ENCODE measurements around the gene RAPGEF2. TPM values are rescaled to one million over a fixed set of nuclear protein-coding genes. Genes with fewer than 3 reads are reported as not detected.

Gene RAPGEF2
- total and polyA plus RNA-seq, 9 of the 15 experiments (the other 6 are each of a cell fraction or from before 2014, with no cell fraction given), result 3.1 to 32.6 (median 23.1) TPM

DNA sequence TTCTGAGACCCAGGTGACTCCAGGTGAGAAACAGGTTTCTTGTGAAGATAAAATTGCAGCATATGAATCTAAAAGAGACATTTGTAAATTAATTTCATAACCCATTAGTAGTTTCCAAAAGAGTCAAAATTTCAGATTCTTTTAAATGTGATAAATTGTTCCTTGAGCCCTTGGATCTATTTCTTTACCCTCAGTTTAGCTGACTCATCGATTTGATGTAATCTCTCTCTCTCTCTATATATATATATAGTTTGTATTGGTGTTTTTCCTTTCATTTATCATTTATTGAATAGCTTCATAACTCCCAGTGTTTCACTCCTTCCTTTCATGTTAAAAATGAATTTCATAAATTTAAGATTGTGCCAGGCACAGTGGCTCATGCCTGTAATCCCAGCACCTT is 96.9 kb downstream of the RAPGEF2 start (continued):
- TF ChIP-seq NFE2 (IDR thresholded peaks at IDR 0.05; ENCODE audit: low read depth) (peak; percentile 28; the same call in 1 of the 2 replicates), MAFK (IDR thresholded peaks at IDR 0.05; ENCODE audit: low read length) (peak; percentile 99), HNRNPUL1 (IDR thresholded peaks at IDR 0.05; ENCODE audit: low read length) (no peak), MAFF (IDR thresholded peaks at IDR 0.05; ENCODE audit: low read length) (peak; percentile 98), C11orf30 (IDR thresholded peaks at IDR 0.05; ENCODE audit: low read depth) (peak; percentile 97)

DNA sequence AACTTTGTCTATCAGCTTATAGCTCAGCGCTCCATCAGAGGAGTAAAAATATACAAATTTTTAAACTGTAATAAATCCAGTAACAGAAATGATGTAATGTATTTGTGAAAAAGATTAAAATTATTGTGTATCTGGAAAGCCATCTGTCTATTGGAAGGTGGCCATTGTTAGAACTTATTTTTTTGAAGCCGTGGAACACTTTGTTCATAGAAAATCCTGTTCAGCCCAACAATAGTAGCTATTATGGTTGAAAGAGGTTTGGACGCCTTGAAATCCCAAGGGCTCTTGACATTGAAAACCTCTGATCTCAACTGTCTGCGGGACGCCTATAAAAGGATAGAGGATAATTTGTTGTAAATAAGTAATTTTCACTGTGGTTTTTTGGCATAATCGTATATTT is 98.3 kb downstream of the RAPGEF2 start:
- Histone ChIP-seq H4K20me1 (replicated peaks; ENCODE audit: control insufficient read depth, insufficient read depth, low read length) (no peaks in the 10 kb centered on the region), H3K27me3 (ENCODE audit: control insufficient read depth in 2 of 2, insufficient read depth in 2 of 2, low read length in 2 of 2) (no peaks in the 10 kb centered on the region), H2AFZ (ENCODE audit: low read depth, low read length) (no peak overlapping the region), H3K9me1 (ENCODE audit: control insufficient read depth, insufficient read depth, low read length) (no peaks in the 10 kb centered on the region), H3K9me3 (replicated peaks; ENCODE audit: control insufficient read depth, insufficient read depth, low read depth, low read length) (no peaks in the 10 kb centered on the region), H3K79me2 (ENCODE audit: control insufficient read depth, insufficient read depth, low read length) (peaks cover 2% of the 10 kb centered on the region; the same call in 2 of the 3 replicates), H3K9ac (ENCODE audit: insufficient read depth in 1 of 2, low read depth in 2 of 2, low read length in 2 of 2) (no peak overlapping the region), H3K4me1 (replicated peaks in 1 of 2; ENCODE audit: control insufficient read depth in 2 of 2, insufficient read depth in 2 of 2, low read length in 2 of 2) (peaks cover 0 to 4% of the 10 kb centered on the region in 2 experiments; a peak in 2 of 5 replicates), H3K4me2 (ENCODE audit: insufficient read depth, low read length) (no peak overlapping the region), H3K27ac (ENCODE audit: extremely low read depth, low read depth, low read length) (no peak overlapping the region), H3K4me3 (no peak overlapping the region), H3K36me3 (ENCODE audit: control insufficient read depth, insufficient read depth, low read length) (peaks cover 2% of the 10 kb centered on the region; the same call in 1 of the 3 replicates)
- WGBS (ENCODE audit: insufficient coverage, low coverage, missing lambda C conversion rate), result 87% methylated on average over 6 of the region's 6 CpGs
- no peak for ATAC-seq
- TF ChIP-seq, protein P1, sequence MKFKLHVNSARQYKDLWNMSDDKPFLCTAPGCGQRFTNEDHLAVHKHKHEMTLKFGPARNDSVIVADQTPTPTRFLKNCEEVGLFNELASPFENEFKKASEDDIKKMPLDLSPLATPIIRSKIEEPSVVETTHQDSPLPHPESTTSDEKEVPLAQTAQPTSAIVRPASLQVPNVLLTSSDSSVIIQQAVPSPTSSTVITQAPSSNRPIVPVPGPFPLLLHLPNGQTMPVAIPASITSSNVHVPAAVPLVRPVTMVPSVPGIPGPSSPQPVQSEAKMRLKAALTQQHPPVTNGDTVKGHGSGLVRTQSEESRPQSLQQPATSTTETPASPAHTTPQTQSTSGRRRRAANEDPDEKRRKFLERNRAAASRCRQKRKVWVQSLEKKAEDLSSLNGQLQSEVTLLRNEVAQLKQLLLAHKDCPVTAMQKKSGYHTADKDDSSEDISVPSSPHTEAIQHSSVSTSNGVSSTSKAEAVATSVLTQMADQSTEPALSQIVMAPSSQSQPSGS (CRISPR knock-in tag; IDR thresholded peaks at IDR 0.05), result no peak
- no peak for TF ChIP-seq MXI1 (IDR thresholded peaks at IDR 0.05; ENCODE audit: low read depth, low read length)
- TF ChIP-seq POLR2H (tag; IDR thresholded peaks at IDR 0.05; ENCODE audit: low read depth), result no peak
- TF ChIP-seq MYC (IDR thresholded peaks at IDR 0.05; ENCODE audit: low read depth, low read length), result no peak
- TF ChIP-seq MYC (CRISPR knock-in tag; IDR thresholded peaks at IDR 0.05; ENCODE audit: borderline replicate concordance, low read depth), result no peak
- TF ChIP-seq, protein P2, sequence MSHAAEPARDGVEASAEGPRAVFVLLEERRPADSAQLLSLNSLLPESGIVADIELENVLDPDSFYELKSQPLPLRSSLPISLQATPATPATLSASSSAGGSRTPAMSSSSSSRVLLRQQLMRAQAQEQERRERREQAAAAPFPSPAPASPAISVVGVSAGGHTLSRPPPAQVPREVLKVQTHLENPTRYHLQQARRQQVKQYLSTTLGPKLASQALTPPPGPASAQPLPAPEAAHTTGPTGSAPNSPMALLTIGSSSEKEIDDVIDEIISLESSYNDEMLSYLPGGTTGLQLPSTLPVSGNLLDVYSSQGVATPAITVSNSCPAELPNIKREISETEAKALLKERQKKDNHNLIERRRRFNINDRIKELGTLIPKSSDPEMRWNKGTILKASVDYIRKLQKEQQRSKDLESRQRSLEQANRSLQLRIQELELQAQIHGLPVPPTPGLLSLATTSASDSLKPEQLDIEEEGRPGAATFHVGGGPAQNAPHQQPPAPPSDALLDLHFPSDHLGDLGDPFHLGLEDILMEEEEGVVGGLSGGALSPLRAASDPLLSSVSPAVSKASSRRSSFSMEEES (CRISPR knock-in tag; IDR thresholded peaks at IDR 0.05), result no peak
- TF ChIP-seq SAFB (IDR thresholded peaks at IDR 0.05; ENCODE audit: borderline replicate concordance, low read depth, low read length), result no peak
- TF ChIP-seq CSDE1 (IDR thresholded peaks at IDR 0.05), result no peak
- no peak for TF ChIP-seq BCOR (IDR thresholded peaks at IDR 0.05)
- no peak for TF ChIP-seq GABPB1 (CRISPR knock-in tag; IDR thresholded peaks at IDR 0.05)
- no peak for TF ChIP-seq MYNN (IDR thresholded peaks at IDR 0.05)
- TF ChIP-seq MYNN (CRISPR knock-in tag; IDR thresholded peaks at IDR 0.05), result no peak
- TF ChIP-seq, protein P3, sequence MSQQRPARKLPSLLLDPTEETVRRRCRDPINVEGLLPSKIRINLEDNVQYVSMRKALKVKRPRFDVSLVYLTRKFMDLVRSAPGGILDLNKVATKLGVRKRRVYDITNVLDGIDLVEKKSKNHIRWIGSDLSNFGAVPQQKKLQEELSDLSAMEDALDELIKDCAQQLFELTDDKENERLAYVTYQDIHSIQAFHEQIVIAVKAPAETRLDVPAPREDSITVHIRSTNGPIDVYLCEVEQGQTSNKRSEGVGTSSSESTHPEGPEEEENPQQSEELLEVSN (IDR thresholded peaks at IDR 0.05; ENCODE audit: borderline replicate concordance in 1 of 2, extremely low read depth in 1 of 2, insufficient read depth in 1 of 2, insufficient read length in 1 of 2, low read depth in 1 of 2, low read length in 1 of 2, poor library complexity in 1 of 2, severe bottlenecking in 1 of 2), result no peak
- TF ChIP-seq RBFOX2 (IDR thresholded peaks at IDR 0.05; ENCODE audit: low read depth, low read length), result no peak
- no peak for TF ChIP-seq GATA2 (CRISPR knock-in tag; IDR thresholded peaks at IDR 0.05)
- ChIA-PET POLR2A (interaction anchor here (0.6 to 1.1 kb wide), 2 partner anchors 9 to 55 kb away, joined by 3 read pairs; no protein-coding TSS in a partner anchor), CTCF (ENCODE audit: low intra/inter-chr PET ratio) (interaction anchor here (1.4 kb wide), 1 partner anchor 350 kb away, joined by 3 read pairs; no protein-coding TSS in a partner anchor)
- no peak for DNase-seq (ENCODE audit: extremely low read depth in 1 of 4, low spot score in 3 of 4)
- no peak for FAIRE-seq
- BruUV-seq (replicated peaks), result no TSS peak
- intact Hi-C loops (cut with micrococcal nuclease) (no loop called here), in situ Hi-C loops (cut with MboI) (loop anchor here (5.0 to 25.0 kb wide), 3 partner anchors 244 to 964 kb away; no protein-coding TSS in a partner anchor)
